Glutamatergic neuron (in vitro differentiated cells): ENCODE data around the gene ATXN1L. TPM values are rescaled to one million over a fixed set of nuclear protein-coding genes. Genes with fewer than 3 reads are reported as not detected.
"Not testable (repeated sequence)": the region's sequence is repeated elsewhere in the genome, so short reads cannot be mapped to it uniquely, and the experiment has no call there.

Source experiments
- DNase-seq: peaks from one replicate; pipeline ENCODE4 v3.0.0; 2022
- H3K27ac Mint-ChIP-seq: one replicate; pipeline ENCODE4 v1.8.0; 2020; ENCODE audit warnings: mild to moderate bottlenecking, mixed read lengths, inconsistent platforms; ENCODE audit not compliant: unreplicated experiment
- H3K27me3 Mint-ChIP-seq: one replicate; pipeline ENCODE4 v1.8.0; 2020; ENCODE audit warnings: mild to moderate bottlenecking, moderate library complexity, mixed read lengths, inconsistent platforms; ENCODE audit not compliant: unreplicated experiment
- H3K36me3 Mint-ChIP-seq: one replicate; pipeline ENCODE4 v1.8.0; 2020; ENCODE audit warnings: mild to moderate bottlenecking, mixed read lengths, inconsistent platforms; ENCODE audit not compliant: unreplicated experiment
- H3K4me1 Mint-ChIP-seq: one replicate; pipeline ENCODE4 v1.8.0; 2020; ENCODE audit warnings: mild to moderate bottlenecking, low read depth, mixed read lengths, inconsistent platforms; ENCODE audit not compliant: unreplicated experiment
- H3K4me3 Mint-ChIP-seq: one replicate; pipeline ENCODE4 v1.8.0; 2020; ENCODE audit warnings: mild to moderate bottlenecking, mixed read lengths, inconsistent platforms; ENCODE audit not compliant: unreplicated experiment
- H3K9me3 Mint-ChIP-seq: one replicate; pipeline ENCODE4 v1.8.0; 2020; ENCODE audit warnings: mild to moderate bottlenecking, moderate library complexity, mixed read lengths, inconsistent platforms; ENCODE audit not compliant: unreplicated experiment
- CTCF ChIP-seq: fragments of 200-600 bp; sonication (generic); IDR thresholded peaks from one replicate; pipeline ENCODE4 v1.5.0; 2021; ENCODE audit not compliant: partially characterized antibody, unreplicated experiment
- total RNA-seq: library from RNA; stranded (reverse); fragmentation: NEBNext Ultra II Directional; extraction: Animal tissue kit (Norgen Biotek cat#: 25700); gene quantifications from one replicate; pipeline ENCODE4 v1.2.1, GENCODE V29; 2021; ENCODE audit not compliant: unreplicated experiment

The ATXN1L gene
- total RNA-seq, 1 donor from 2014 or later: 27.6 TPM

GRCh38 chr16:71865173-71865863, 19.5 kb downstream of the ATXN1L start:
- Mint-ChIP-seq H3K4me1 (no peaks in the 10 kb centered on the region), H3K27me3 (peaks cover 2% of the 10 kb centered on the region), H3K27ac (no peak overlapping the region), H3K36me3 (peaks cover 10% of the 10 kb centered on the region), H3K4me3 (no peak overlapping the region), H3K9me3 (no peaks in the 10 kb centered on the region)
- no peak for TF ChIP-seq CTCF
- DNase-seq: no peak

GRCh38 chr16:71867175-71867574, 21.4 kb downstream of the ATXN1L start:
- H3K4me3 Mint-ChIP-seq, H3K27me3 Mint-ChIP-seq, DNase-seq, H3K9me3 Mint-ChIP-seq, H3K4me1 Mint-ChIP-seq, H3K36me3 Mint-ChIP-seq, H3K27ac Mint-ChIP-seq: not testable (repeated sequence)

GRCh38 chr16:71867939-71868338, 22.2 kb downstream of the ATXN1L start:
- no peak for TF ChIP-seq CTCF
- no peaks in the 10 kb centered on the region for H3K27me3 Mint-ChIP-seq
- no peak overlapping the region for H3K4me3 Mint-ChIP-seq
- no peak for DNase-seq
- no peak overlapping the region for H3K27ac Mint-ChIP-seq
- no peaks in the 10 kb centered on the region for H3K4me1 Mint-ChIP-seq
- peaks cover 10% of the 10 kb centered on the region for H3K36me3 Mint-ChIP-seq
- no peaks in the 10 kb centered on the region for H3K9me3 Mint-ChIP-seq

- Mint-ChIP-seq H3K36me3 (peaks cover 10% of the 10 kb centered on the region), H3K27me3 (no peaks in the 10 kb centered on the region), H3K27ac (no peak overlapping the region), H3K4me3 (no peak overlapping the region), H3K4me1 (no peaks in the 10 kb centered on the region), H3K9me3 (no peaks in the 10 kb centered on the region)
- TF ChIP-seq CTCF: no peak
- no peak for DNase-seq
Measured at GRCh38 chr16:71869089-71869488, 23.3 kb downstream of the ATXN1L start.

- peaks cover 5% of the 10 kb centered on the region for H3K36me3 Mint-ChIP-seq
- no peak for TF ChIP-seq CTCF
Measured at GRCh38 chr16:71870818-71871217, 25.0 kb downstream of the ATXN1L start.

More at GRCh38 chr16:71870818-71871217, 25.0 kb downstream of the ATXN1L start:
- no peak for DNase-seq
- H3K27ac Mint-ChIP-seq: no peak overlapping the region
- no peak overlapping the region for H3K4me3 Mint-ChIP-seq
- no peaks in the 10 kb centered on the region for H3K9me3 Mint-ChIP-seq
- no peaks in the 10 kb centered on the region for H3K4me1 Mint-ChIP-seq
- no peaks in the 10 kb centered on the region for H3K27me3 Mint-ChIP-seq
